GM21529 (cell line): ENCODE measurements around the gene PIK3R6.
A peak's percentile ranks its signal among the peaks of the same experiment; 100 is the strongest.

Source experiments
- ATAC-seq: cut with Tn5 transposase; IDR thresholded peaks from one replicate; pipeline ENCODE4 v1.9.1; 2021; ENCODE audit not compliant: unreplicated experiment

PIK3R6 gene

GRCh38 chr17:8855477-8856204, 11.8 kb downstream of the PIK3R6 start:
- peak; percentile 35 for ATAC-seq

GRCh38 chr17:8851600-8851999, 15.9 kb downstream of the PIK3R6 start:
- no peak for ATAC-seq

GRCh38 chr17:8849311-8850041, 18.0 kb downstream of the PIK3R6 start:
- no peak for ATAC-seq

- ATAC-seq: no peak
These were observed 19.6 kb downstream of the PIK3R6 start for GRCh38 chr17:8847891-8848290.

GRCh38 chr17:8846768-8847211, 20.7 kb downstream of the PIK3R6 start:
- no peak for ATAC-seq

GRCh38 chr17:8844229-8845218, 22.9 kb downstream of the PIK3R6 start:
- no peak for ATAC-seq

GRCh38 chr17:8843344-8843743, 24.1 kb downstream of the PIK3R6 start:
- ATAC-seq: no peak

GRCh38 chr17:8841844-8842243, 25.6 kb downstream of the PIK3R6 start:
- ATAC-seq: no peak

- ATAC-seq: no peak
These were observed 28.0 kb downstream of the PIK3R6 start for GRCh38 chr17:8839410-8839935.

- ATAC-seq: no peak
These were observed 28.9 kb downstream of the PIK3R6 start for GRCh38 chr17:8838551-8839095.

- no peak for ATAC-seq
These were observed 29.9 kb downstream of the PIK3R6 start for GRCh38 chr17:8837563-8838075.

- no peak for ATAC-seq
These were observed 30.5 kb downstream of the PIK3R6 start for GRCh38 chr17:8836821-8837562.

GRCh38 chr17:8835631-8836364, 31.7 kb downstream of the PIK3R6 start:
- no peak for ATAC-seq

- ATAC-seq: no peak
These were observed 32.4 kb downstream of the PIK3R6 start for GRCh38 chr17:8835106-8835505.

GRCh38 chr17:8832711-8833352, 34.6 kb downstream of the PIK3R6 start:
- ATAC-seq: no peak

- ATAC-seq: no peak
These were observed 36.1 kb downstream of the PIK3R6 start for GRCh38 chr17:8831234-8831849.

- no peak for ATAC-seq
These were observed 37.3 kb downstream of the PIK3R6 start for GRCh38 chr17:8830141-8830540.
